ENCODE data around the gene L1TD1.
A peak's percentile ranks its signal among the peaks of the same experiment; 100 is the strongest.
"Not testable (repeated sequence)": the region's sequence is repeated elsewhere in the genome, so short reads cannot be mapped to it uniquely, and the experiment has no call there.

L1TD1 gene

GRCh38 chr1:62198069-62198780, 3.6 kb downstream of the L1TD1 start:
- peak; percentile 51 for DNase-seq (ENCODE audit: low spot score)

DNA sequence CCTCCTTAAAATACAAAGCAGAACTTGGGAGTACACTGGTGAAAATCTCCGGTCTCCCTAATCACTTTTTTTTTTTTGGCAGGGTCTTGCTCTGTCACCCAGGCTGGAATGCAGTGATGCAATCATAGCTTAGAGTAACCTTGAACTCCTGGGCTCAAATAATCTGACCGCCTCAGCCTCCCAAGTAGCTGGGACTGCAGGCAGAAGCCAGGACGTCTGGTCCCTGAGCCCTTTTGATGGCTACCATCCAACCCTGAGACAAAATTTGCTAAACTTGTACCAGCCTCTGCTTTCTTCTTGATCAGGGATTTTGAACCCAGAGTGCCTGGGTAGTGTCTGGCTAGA, 4.1 kb downstream of the L1TD1 start:
- no peak for DNase-seq (ENCODE audit: low spot score)

DNA sequence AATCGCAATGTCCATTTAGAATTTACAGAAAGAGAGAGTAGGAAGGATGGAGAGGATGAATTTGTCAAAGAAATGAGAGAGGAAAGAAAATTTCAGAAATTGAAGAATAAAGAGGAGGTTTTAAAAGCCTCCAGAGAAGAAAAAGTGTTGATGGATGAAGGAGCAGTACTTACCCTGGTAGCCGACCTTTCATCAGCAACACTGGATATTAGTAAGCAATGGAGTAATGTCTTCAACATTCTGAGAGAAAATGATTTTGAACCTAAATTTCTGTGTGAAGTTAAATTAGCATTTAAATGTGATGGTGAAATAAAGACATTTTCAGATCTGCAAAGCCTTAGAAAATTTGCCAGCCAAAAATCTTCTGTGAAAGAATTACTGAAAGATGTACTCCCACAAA, 12.5 kb downstream of the L1TD1 start:
- DNase-seq (ENCODE audit: low spot score), result no peak

DNA sequence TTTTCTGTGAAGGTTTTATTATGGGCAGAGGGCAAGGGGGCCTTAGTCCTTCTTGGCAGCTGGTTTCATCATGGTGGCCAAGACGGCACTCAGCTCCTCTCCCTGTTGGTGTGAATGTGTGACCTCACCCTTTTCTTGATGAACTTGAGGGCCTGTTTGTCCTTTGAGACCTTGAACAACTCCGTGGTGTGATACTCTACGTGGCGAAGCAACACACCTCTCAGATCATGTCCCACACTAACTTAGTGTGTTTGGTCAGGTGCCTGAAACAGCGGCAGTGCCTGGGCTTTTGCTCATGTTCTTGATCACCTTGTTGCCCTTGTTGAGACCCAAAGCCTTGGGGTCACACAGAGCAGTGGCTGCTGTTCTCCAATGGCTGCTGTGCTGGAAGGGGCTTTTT, 13.4 kb downstream of the L1TD1 start:
- no peak for DNase-seq (ENCODE audit: low spot score)

DNA sequence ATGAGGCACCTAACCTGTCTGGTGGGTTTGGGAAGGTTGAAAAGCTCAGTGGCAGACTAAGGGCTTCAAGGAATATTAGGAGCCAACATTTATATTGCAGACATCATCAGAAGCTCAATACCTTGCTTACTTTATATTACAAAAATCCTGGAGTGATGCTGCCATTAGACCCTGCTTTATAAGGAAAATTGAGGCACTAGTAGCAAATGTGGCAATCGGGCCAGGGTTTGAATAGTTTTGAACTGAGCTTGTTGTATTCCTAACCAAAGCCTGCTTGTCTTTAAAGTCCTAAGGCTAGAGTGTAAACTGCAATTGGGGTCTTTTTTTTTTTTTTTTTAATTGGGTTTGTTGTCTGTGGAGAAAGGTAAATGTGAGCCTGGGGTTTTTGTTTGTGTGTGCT, 14.3 kb downstream of the L1TD1 start:
- no peak for DNase-seq (ENCODE audit: low spot score)

DNA sequence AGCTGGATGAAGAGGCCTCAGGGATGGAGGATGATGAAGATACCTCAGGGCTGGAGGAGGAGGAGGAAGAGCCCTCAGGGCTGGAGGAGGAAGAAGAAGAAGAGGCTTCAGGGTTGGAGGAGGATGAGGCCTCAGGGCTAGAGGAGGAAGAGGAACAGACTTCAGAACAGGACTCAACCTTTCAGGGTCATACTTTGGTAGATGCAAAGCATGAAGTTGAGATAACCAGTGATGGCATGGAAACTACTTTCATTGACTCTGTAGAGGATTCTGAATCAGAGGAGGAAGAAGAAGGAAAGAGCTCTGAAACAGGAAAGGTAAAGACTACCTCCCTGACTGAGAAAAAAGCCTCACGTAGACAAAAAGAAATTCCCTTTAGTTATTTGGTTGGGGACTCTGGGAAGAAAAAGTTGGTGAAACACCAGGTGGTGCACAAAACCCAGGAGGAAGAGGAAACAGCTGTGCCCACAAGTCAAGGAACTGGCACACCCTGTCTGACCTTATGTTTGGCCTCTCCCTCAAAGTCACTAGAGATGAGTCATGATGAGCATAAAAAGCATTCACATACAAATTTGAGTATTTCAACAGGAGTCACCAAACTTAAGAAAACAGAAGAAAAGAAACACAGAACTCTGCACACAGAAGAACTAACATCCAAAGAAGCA, 15.4 kb downstream of the L1TD1 start:
- no peak for DNase-seq (ENCODE audit: low spot score)

DNA sequence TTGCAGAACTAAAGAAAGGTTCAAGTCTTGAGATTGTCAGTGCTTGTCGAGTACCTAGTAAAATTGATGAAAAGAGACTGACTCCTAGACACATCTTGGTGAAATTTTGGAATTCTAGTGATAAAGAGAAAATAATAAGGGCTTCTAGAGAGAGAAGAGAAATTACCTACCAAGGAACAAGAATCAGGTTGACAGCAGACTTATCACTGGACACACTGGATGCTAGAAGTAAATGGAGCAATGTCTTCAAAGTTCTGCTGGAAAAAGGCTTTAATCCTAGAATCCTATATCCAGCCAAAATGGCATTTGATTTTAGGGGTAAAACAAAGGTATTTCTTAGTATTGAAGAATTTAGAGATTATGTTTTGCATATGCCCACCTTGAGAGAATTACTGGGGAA, 16.3 kb downstream of the L1TD1 start:
- no peak for DNase-seq (ENCODE audit: low spot score)

- DNase-seq (ENCODE audit: low spot score), result no peak
Observed at GRCh38 chr1:62212411-62212810, 17.8 kb downstream of the L1TD1 start.

GRCh38 chr1:62213075-62213914, 18.6 kb downstream of the L1TD1 start:
- no peak for DNase-seq (ENCODE audit: low spot score)

- no peak for DNase-seq (ENCODE audit: low spot score)
Observed at GRCh38 chr1:62218604-62219003, 24.0 kb downstream of the L1TD1 start.

DNA sequence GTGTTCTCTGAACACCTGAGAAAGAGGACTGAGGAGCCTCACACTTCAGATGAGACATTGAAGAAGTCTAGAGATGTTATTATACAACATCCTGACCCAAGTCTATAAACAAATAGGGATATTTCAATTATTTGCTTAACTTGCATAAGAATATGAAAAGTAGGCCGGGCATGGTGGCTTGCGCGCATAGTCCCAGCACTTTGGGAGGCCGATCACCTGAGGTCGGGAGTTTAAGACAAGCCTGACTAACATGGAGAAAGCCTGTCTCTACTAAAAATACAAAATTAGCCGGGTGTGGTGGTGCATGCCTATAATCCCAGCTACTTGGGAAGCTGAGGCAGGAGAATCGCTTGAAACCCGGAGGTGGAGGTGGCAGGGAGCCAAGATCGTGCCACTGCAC, 25.8 kb downstream of the L1TD1 start:
- not testable (repeated sequence) for DNase-seq (ENCODE audit: low spot score)

- DNase-seq (ENCODE audit: low spot score), result no peak
Observed at GRCh38 chr1:62221171-62221570, 26.5 kb downstream of the L1TD1 start.

- no peak for DNase-seq (ENCODE audit: low spot score)
Observed at GRCh38 chr1:62222321-62222720, 27.7 kb downstream of the L1TD1 start.

- DNase-seq (ENCODE audit: low spot score), result no peak
Observed at GRCh38 chr1:62224182-62224581, 29.5 kb downstream of the L1TD1 start.

- DNase-seq (ENCODE audit: low spot score), result no peak
Observed at GRCh38 chr1:62227496-62227895, 32.8 kb downstream of the L1TD1 start.

GRCh38 chr1:62228136-62228882, 33.7 kb downstream of the L1TD1 start:
- DNase-seq (ENCODE audit: low spot score), result no peak

- DNase-seq (ENCODE audit: low spot score), result no peak
Observed at GRCh38 chr1:62228883-62229187, 34.2 kb downstream of the L1TD1 start.

DNA sequence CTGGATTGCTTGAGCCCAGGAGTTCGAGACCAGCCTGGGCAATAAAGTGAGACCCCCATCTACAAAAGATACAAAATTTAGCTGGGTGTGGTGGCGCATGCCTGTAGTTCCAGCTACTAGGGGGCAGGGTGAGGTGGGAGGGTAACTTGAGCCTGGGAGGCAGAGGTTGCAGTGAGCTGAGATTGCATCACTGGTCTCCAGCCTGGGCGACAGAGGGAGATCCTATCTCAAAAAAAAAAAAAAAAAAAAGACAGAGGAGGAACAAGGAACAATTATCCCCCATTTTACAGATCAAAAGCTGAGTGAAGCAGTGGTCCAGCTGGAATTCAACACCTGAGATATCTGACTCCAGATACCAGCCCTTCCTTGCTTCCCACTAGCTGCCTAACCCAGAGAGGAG, 34.8 kb downstream of the L1TD1 start:
- DNase-seq (ENCODE audit: low spot score), result no peak

- no peak for DNase-seq (ENCODE audit: low spot score)
Observed at GRCh38 chr1:62229932-62230331, 35.3 kb downstream of the L1TD1 start.

- DNase-seq (ENCODE audit: low spot score), result no peak
Observed at GRCh38 chr1:62230718-62231117, 36.1 kb downstream of the L1TD1 start.

DNA sequence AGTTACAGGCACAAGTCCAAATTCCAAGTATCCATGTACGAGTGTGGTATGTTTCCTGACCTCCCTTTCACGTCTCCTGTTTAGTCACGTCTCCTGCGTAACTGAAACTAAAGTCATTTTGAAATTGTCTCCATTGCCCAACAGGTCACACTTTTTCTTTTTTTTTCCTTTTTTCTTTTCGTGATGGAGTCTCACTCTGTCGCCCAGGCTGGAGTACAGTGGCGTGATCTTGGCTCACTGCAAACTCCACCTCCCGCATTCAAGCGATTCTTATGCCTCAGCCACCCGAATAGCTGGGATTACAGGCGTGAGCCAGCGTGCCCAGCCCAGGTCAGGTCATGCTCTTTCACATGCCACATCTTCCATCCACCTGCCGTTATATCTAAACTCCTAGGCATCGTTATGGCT, 38.2 kb downstream of the L1TD1 start:
- no peak for DNase-seq (ENCODE audit: low spot score)

GRCh38 chr1:62233926-62234450, 39.3 kb downstream of the L1TD1 start:
- DNase-seq (ENCODE audit: low spot score), result no peak
